GM18519 (cell line): ENCODE data around the gene GBGT1.
"Not testable (repeated sequence)": the region's sequence is repeated elsewhere in the genome, so short reads cannot be mapped to it uniquely, and the experiment has no call there.

Experiments used
- ATAC-seq: cut with Tn5 transposase; IDR thresholded peaks from one replicate; pipeline ENCODE4 v1.9.1; 2021; ENCODE audit warnings: mild to moderate bottlenecking, moderate library complexity; ENCODE audit not compliant: unreplicated experiment, low FRiP score

Gene GBGT1

GRCh38 chr9:133163504-133164172 is at the start of gene GBGT1:
Gene GBGT1, minus strand, starts transcription at chr9:133163914. Its CDS starts 1,502 bp downstream, at chr9:133162412.
- no peak for ATAC-seq

- no peak for ATAC-seq
Measured at GRCh38 chr9:133210609-133211008, 46.9 kb upstream of the GBGT1 start.

GRCh38 chr9:133210202-133210532 is 46.5 kb upstream of the GBGT1 start:
- no peak for ATAC-seq

- ATAC-seq, result not testable (repeated sequence)
Measured at GRCh38 chr9:133209327-133210201, 45.9 kb upstream of the GBGT1 start.

GRCh38 chr9:133208880-133209300 is 45.2 kb upstream of the GBGT1 start, which contains the start of gene OBP2B:
Gene OBP2B, minus strand, starts transcription at chr9:133209250. Its CDS starts 51 bp downstream, at chr9:133209199.
- not testable (repeated sequence) for ATAC-seq

- not testable (repeated sequence) for ATAC-seq
Measured at GRCh38 chr9:133208171-133208879, 44.6 kb upstream of the GBGT1 start.

GRCh38 chr9:133207540-133208170 is 43.9 kb upstream of the GBGT1 start:
- ATAC-seq, result no peak

GRCh38 chr9:133207021-133207531 is 43.4 kb upstream of the GBGT1 start:
- ATAC-seq, result no peak

- ATAC-seq, result no peak
Measured at GRCh38 chr9:133205996-133206931, 42.5 kb upstream of the GBGT1 start.

GRCh38 chr9:133205481-133205887 is 41.8 kb upstream of the GBGT1 start:
- not testable (repeated sequence) for ATAC-seq

- no peak for ATAC-seq
Measured at GRCh38 chr9:133204993-133205336, 41.3 kb upstream of the GBGT1 start.

GRCh38 chr9:133204335-133204992 is 40.8 kb upstream of the GBGT1 start:
- no peak for ATAC-seq

GRCh38 chr9:133203506-133204075 is 39.9 kb upstream of the GBGT1 start:
- ATAC-seq, result no peak

GRCh38 chr9:133202688-133203453 is 39.2 kb upstream of the GBGT1 start:
- ATAC-seq, result no peak

- no peak for ATAC-seq
Measured at GRCh38 chr9:133202145-133202513, 38.4 kb upstream of the GBGT1 start.

- no peak for ATAC-seq
Measured at GRCh38 chr9:133201424-133202144, 37.9 kb upstream of the GBGT1 start.

- ATAC-seq, result no peak
Measured at GRCh38 chr9:133200631-133201030, 36.9 kb upstream of the GBGT1 start.
